Stimulated activated CD4-positive, alpha-beta T cell treated with anti-CD3 and anti-CD28 coated beads, Interleukin-1b, Interleukin-23, amount 100 ng/mL, for 24 hours (primary cell): ENCODE measurements around the gene MED27.
"Not testable (repeated sequence)": the region's sequence is repeated elsewhere in the genome, so short reads cannot be mapped to it uniquely, and the experiment has no call there.

ENCODE experiments used
- DNase-seq, 4 experiments: peaks; one replicate each; pipeline ENCODE4 v3.0.0-alpha.2; 2020; ENCODE audit warnings: low read depth in 4 of 4, low spot score in 1 of 4

MED27 gene

GRCh38 chr9:132020820-132021510, 58.7 kb downstream of the MED27 start:
- DNase-seq = no peak

- no peak for DNase-seq
These were observed 59.4 kb downstream of the MED27 start for GRCh38 chr9:132020272-132020671.

- no peak for DNase-seq
These were observed 60.0 kb downstream of the MED27 start for GRCh38 chr9:132019702-132020101.

GRCh38 chr9:132018957-132019405, 60.7 kb downstream of the MED27 start:
- DNase-seq = no peak

GRCh38 chr9:132016456-132016855, 63.2 kb downstream of the MED27 start:
- DNase-seq = no peak

- no peak for DNase-seq
These were observed 63.8 kb downstream of the MED27 start for GRCh38 chr9:132015866-132016265.

- no peak for DNase-seq
These were observed 65.4 kb downstream of the MED27 start for GRCh38 chr9:132014218-132014805.

- DNase-seq = no peak
These were observed 66.8 kb downstream of the MED27 start for GRCh38 chr9:132012704-132013357.

- DNase-seq = no peak
These were observed 67.8 kb downstream of the MED27 start for GRCh38 chr9:132011896-132012295.

GRCh38 chr9:132011309-132011708, 68.4 kb downstream of the MED27 start:
- DNase-seq = no peak

- DNase-seq = not testable (repeated sequence)
These were observed 69.5 kb downstream of the MED27 start for GRCh38 chr9:132010201-132010600.

GRCh38 chr9:132008855-132009812, 70.5 kb downstream of the MED27 start:
- DNase-seq = no peak

- DNase-seq = no peak
These were observed 71.4 kb downstream of the MED27 start for GRCh38 chr9:132008184-132008803.

- DNase-seq = no peak
These were observed 72.2 kb downstream of the MED27 start for GRCh38 chr9:132007371-132008025.

GRCh38 chr9:132006677-132007370, 72.8 kb downstream of the MED27 start:
- peak in 3 of 4 experiments; percentile 1 to 26 (median 2) for DNase-seq

GRCh38 chr9:132005899-132006298, 73.8 kb downstream of the MED27 start:
- DNase-seq = no peak

- no peak for DNase-seq
These were observed 75.3 kb downstream of the MED27 start for GRCh38 chr9:132004323-132004722.

- DNase-seq = no peak
These were observed 75.8 kb downstream of the MED27 start for GRCh38 chr9:132003896-132004295.

- DNase-seq = no peak
These were observed 76.4 kb downstream of the MED27 start for GRCh38 chr9:132003319-132003704.
